COLO668 (cell line): ENCODE measurements around the gene TCFL5.

ENCODE experiments used
- DNase-seq: peaks from one replicate; lab custom pipeline; 2025; ENCODE audit not compliant: unreplicated experiment; lab: John Stamatoyannopoulos, UW

Gene TCFL5

DNA sequence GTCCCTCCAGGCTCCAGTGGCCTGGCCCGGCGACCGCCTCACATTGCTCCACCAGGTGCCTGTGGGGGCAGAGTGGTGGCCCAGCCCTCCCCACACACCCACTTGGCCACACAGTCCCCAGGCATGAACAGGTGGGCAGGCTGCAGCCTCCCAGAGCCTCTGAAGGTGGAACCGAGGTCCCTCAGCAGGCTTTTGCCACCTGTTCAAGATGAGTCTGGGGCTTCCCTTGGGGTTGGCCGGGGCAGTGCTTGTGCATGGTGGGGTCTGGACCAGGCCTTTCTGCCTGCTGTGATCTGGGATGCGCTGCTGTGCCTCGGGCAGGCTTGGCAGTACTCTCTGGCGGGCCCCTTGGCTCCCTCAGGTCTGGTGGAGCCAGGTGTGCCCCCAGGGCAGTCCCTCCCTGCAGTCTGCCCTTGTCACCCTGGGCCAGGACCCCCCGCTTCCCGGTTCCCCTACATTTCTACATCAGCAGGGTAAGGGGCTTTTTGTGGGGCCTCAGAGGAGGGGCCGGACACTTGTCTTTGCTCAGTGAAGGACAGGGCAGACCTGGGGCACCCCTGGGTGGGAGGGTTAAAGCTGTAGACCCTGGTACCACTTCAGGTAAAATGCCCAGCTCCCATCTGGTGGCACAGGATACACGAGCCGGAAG lies 47.4 kb downstream of the TCFL5 start:
- no peak for DNase-seq

DNA sequence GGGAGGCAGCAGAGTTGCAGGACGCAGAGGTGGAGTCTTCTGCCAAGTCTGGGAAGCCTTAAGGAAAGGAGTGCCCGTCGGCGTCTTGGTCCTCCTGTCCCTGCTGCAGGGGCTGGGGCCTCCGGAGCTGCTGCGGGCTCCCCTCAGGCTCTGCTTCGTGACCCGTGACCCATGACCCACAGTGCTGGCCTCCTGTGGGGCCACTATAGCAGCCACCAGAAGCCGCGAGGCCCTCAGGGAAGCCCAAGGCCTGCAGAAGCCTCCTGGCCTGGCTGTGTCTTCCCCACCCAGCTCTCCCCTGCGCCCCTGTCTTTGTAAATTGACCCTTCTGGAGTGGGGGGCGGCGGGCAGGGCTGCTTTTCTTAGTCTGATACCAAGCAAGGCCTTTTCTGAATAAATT lies 48.0 kb downstream of the TCFL5 start:
- no peak for DNase-seq

DNA sequence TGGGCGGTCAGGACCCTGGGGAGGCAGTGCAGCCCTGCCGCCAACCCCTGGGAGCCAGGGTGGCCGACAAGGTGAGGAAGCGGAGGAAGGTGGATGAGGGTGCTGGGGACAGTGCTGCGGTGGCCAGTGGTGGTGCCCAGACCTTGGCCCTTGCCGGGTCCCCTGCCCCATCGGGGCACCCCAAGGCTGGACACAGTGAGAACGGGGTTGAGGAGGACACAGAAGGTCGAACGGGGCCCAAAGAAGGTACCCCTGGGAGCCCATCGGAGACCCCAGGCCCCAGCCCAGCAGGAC lies 48.8 kb downstream of the TCFL5 start:
- no peak for DNase-seq

DNA sequence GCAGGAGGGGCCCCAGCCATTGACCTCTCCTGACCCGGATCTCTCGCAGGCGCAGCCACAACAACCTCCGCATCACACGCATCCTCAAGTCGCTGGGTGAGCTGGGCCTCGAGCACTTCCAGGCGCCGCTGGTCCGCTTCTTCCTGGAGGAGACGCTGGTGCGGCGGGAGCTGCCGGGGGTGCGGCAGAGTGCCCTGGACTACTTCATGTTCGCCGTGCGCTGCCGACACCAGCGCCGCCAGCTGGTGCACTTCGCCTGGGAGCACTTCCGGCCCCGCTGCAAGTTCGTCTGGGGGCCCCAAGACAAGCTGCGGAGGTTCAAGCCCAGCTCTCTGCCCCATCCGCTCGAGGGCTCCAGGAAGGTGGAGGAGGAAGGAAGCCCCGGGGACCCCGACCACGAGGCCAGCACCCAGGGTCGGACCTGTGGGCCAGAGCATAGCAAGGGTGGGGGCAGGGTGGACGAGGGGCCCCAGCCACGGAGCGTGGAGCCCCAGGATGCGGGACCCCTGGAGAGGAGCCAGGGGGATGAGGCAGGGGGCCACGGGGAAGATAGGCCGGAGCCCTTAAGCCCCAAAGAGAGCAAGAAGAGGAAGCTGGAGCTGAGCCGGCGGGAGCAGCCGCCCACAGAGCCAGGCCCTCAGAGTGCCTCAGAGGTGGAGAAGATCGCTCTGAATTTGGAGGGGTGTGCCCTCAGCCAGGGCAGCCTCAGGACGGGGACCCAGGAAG lies 49.3 kb downstream of the TCFL5 start:
- no peak for DNase-seq

DNA sequence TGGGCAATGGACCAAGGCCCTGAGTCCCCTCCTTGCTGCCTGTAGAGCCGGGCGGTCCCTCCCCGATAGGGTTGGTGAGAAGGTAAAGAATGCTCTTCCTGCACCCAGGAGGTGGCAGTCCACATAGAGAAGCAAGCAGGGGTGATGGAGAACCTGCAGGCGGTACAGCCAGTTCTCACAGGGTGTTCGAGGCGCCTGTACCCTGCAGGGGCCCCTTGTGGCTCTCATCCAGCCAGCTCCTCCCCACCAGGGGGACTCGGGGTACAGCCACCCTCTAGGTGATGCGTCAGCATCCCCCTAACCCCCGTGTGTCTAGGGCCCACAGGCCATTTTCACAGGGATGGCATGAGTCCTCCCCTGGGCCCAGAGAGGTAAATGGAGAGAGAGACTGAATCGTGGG lies 49.9 kb downstream of the TCFL5 start:
- DNase-seq, result no peak

DNA sequence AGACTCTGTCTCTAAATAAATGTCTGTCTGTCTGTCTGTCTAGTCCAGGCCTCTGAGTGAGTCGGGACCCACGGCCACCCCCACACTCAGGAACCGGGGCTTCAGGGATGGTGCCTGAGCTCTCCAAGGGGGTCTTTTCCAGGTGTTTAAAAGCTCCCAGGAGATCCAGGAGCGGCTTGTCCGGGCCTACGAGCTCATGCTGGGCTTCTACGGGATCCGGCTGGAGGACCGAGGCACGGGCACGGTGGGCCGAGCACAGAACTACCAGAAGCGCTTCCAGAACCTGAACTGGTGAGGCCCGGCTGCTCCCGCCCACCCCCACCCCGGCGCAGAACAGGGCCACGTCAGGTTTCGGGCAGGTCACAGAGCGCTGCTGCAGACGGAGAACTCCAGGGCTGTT lies 50.3 kb downstream of the TCFL5 start:
- DNase-seq, result no peak

DNA sequence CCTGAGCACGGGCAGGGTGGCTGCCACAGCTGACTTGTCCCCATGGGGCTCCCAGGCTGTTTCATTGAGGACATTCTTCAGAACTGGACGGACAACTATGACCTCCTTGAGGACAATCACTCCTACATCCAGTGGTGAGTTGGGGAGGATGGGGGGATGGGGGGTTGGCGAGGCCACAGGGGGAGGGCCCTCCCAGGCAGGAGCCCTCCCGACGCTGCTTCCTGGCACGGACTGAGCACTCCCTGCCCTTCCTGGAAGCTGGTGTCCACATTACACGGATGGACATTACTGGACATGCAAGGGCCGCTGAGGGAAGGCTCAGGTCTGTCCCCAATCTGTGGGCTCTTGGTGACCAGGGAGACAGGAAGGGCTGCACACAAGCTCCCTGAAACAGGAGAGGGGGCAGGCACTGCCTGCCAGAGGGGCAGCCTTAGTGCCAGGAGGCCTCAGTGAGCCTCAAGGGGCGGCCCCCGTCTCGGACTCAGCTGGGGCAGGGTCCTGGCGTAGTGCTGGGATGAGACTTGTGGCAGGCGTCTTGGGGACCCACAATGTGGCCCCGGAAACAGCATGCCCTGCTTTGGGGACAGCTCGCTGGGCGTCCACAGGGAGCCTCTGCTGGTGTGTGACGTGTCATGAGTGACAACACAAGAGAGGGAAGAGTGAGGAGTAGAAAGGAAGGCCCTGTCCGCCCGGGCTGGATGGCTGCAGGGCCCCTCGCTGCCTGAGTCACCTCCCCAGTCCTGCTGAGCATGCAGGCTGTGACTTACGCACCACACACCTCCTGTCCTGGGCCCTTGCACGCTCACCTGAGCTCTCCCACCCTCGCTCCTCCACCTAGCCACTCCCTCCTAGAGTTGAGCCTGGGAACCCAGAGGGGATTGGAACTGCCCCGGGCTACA lies 51.8 kb downstream of the TCFL5 start:
- DNase-seq, result no peak

DNA sequence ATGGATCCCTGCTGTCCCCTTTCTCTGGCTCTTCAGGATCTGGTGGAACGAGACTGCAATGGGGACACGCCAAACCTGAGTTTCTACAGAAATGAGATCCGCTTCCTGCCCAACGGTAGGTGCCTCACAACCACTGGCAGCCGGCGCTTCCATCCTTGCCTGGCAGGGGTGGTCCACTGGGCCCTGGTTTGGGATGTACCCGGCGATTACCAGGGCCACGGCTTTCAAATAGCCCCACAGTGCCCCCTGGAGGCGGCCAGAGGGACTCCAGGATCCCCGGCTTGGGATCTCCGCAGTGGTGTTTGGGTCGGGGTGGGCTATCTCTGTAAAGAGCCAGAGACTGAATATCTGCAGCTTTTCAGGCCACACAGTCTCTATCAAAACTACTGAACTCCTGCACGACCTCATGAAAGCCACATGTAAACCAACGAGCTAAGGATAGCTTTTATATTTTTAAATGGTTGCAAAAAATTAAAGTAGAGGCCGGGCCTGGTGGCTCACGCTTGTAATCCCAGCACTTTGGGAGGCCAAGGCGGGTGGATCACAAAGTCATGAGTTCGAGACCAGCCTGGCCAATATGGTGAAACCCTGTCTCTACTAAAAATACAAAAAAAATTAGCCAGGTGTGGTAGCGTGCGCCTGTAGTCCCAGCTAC lies 53.3 kb downstream of the TCFL5 start:
- peak; percentile 60 for DNase-seq

DNA sequence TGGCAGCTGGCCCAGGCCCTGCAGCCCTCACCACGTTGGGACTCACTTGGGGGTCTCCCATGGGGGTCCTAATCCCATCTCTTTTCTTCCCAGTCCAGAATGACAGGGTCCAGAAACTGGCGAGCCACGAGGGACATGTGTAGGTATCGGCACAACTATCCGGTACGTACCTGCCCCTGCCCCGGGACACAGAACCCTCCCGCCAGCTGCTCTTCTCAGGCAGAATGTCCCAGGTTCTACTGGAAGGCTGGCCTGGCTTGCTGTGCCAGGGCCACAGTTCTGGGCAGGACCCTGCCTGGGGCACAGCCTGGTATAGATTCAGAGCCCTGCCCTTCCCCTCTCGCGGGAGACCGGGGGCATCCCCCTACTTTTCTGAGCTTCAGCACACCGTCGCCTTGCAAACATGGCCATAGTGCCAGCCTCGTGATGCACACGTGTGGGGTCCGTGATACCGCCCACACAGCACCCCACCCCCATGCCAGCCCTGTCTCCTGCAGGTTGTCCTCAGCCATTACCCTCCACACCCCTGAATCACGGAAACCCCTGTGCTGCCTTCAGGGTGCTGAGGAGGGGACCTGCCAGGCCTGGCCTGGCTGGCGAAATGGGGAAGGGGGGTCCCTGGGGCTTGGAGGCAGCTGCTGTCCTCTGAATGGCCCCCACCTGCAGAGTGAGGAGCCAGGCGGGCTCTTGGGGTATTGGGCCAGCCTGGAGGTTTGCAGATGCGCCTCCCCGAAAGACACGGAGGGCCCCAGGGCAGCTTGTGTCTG lies 54.0 kb downstream of the TCFL5 start:
- DNase-seq, result no peak

DNA sequence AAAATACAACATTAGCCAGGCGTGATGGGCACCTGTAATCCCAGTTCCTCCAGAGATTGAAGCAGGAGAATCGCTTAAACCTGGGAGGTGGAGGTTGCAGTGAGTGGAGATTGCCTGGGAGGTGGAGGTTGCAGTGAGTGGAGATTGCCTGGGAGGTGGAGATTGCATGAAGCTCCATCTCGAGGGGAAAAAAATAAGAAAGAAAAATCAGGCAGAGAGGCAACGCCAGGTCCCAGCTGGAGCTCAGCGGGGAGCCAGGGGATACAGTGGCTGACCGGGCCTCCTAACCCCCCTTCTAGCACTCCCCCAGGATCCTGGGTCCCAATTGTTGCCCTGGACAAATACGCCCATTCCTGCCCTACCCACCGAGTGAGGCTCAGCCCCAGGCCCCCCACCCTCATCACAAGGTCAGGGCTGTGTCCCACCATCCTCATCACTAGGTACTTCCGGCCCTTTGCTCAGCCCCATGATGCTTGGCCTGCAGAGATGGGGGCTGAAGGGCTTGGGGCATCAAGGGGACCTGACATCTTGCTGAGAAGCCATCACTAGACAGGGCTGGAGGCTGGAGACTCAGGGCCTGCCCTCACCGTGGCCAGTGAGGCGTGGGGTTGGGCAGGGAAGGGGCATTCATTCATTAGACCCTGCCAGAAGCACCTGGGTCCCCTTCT lies 55.1 kb downstream of the TCFL5 start:
- no peak for DNase-seq

DNA sequence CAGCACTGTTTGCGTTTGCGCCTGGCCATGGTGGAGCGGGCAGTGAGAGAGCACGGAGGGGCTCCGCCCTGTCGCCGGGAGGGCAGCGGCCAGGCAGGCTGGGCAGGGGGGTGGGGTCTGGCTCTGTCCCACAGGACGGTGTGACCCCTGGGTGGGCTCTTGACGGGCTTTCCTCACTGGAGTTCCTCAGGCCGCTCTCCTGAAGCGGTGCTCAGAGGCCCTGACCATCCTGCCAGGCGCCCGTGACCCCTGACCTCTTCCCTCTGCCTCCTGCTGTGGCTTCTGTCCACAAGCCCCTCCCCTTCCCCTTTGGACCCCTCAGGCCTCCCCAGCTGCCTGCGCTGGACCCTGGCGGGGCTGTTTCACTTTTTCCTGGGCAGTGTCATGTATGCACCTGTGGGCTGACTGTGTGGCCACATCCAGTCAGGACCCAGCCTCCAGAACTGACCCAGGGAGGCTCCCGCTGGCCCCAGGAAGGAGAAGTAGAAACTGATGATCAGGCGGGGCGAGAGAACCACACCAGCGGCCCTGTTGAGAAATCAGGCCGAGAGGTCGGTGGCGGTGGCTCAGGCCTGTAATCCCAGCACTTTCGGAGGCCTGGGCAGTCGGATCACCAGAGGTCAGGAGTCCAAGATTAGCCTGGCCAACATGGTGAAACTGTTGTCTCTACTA lies 55.8 kb downstream of the TCFL5 start:
- DNase-seq, result no peak

DNA sequence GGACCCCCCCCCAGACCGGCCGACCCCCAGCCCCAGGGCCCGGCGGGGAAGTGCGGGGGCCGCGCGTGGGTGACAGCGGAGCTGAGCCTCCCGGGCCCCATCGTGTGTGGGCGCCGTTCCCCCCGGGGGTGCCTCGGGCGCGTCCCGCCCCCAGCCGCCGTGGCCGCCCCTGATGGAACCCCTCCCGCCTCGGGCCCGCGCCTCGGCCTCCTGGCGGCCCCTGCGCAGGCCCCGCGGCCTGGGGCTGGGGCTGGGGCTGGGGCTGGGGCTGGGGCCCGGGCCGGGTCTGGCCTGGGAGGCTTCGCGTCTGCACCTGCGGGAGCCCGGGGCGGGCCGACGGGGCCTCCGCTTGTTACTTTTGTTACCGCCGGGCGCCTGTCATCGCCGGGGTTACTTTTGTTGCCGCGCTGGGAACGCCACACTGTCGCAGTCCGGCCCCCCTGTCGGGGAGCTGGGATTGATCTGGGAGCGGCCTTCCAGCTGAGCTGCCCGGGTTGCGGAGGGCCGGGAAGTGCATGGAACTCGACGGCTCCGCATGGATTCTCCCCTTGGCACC lies 56.4 kb downstream of the TCFL5 start:
- peak; percentile 57 for DNase-seq

DNA sequence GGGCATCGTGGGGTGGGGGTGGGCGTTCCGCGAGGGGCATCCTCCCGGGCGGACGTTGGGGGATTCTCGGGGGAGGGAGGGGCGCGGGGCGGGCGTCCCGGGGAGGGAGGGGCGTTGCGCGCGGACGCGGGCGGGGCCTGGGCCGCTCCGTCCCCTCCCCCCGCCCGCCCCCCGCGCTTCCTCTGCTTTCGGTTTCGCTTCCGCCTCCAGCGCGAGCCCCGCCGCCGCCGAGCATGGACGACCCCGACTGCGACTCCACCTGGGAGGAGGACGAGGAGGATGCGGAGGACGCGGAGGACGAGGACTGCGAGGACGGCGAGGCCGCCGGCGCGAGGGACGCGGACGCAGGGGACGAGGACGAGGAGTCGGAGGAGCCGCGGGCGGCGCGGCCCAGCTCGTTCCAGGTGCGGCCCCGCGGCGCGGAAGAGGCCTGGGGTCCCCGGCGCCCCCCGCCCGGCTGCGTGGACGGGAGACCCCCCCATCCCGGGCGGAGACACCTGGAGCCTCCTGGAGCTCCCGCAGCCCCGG lies 56.9 kb downstream of the TCFL5 start, which contains the start of gene OGFR:
OGFR (plus strand) TSS at position 209 of the 528 bp plus-strand sequence; CDS start at position 234, 25 bp downstream.
- DNase-seq, result peak; percentile 71

DNA sequence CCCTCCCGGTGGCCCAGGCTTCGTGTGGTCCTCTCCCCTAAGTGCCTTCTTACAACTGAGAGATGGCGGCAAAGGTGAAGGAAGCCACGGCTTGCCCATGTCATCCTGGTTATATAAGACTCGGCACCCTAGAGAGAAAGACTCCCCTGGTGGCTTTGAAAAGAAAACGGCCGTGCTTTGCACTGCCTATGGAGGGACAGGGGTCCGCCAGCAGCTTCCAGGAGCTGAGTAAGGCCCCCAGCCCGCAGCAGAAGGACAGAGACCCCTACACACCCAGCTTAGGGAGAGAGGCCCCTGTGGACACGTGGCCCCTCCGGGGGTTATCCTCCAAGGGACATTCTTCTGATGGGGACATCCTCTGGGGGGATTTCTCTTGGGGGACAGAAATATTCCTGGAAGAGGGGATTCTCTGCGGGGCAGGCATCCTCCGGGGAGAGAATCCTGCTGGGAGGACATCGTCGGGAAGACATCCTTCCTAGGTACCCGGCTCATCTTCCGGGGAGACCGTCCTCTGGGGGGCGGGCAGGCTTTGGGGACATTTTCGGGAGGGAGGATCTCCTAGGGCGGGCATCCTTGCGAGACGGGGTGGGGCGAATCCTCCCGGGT lies 57.5 kb downstream of the TCFL5 start:
- DNase-seq, result no peak

DNA sequence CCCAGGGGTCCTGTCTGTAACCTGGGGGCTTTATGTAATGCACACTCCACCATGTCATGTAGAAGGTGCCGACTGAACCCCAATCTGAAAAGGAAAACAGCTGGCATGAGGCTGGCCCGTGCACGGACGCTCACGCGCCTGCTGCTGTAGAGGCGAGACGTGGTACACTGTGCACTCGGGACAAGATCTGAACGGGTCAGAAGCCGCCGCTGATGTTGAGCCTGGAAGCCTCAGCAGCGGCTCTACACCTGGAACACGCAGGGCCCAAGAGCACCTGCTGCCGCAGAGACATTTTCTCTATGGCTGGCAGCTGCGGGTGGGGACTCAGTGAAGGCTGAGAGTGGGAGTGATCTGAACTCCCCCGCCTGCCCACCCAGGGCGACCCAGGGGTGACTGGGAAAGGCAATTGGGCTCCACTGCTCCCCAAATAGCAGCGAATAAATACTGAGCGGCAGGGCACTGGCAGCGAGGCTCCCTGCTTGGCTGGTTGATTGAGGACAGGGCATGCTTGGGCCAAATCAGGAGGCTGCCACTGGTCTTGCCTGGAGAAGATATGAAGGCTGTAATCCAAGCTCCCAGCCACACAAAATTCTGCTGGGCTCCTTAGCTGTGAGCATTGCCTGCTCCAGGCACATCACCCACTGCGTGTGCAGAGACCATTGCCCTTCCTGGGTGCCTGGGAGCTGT lies 59.5 kb downstream of the TCFL5 start:
- DNase-seq, result no peak

DNA sequence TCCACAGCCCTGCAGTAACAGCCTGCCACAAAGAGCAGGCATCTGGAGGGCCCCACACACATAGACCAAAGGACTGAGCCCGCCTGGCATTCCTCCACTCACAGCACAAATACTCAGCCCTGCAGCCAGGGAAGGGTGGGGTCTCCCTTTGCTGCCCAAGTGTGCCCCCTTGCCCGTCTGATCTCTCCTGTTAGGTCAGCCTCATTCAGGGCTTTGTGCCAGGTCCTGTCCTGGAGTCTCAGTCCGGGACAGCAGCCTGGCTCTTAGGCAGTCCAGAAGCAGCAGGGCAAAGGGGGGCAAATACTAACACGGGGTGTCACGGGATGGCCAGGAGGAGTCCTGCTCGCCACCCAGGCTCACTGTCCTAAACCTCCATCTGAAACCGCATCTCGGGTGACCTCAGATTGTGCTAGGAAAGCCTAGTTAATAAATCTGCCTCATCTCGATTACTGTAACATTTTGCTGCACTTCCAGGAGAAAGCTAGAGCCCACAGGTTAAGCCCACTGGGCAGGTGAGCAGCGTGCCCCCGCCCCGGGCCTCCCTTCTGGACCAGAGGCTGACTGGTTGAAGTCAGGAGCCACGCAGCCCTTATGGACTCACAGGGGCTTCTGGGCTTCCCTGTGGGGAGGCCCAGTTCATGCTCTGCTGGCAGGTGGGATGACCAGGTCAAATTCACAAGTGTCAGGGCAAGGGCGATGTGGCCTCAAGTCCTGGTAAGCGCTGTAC lies 60.2 kb downstream of the TCFL5 start:
- DNase-seq, result no peak
